Stomach smooth muscle (tissue), 2 donors: ENCODE data around the gene MFAP2.

Experiments used
- H3K27ac ChIP-seq: one replicate; pipeline ENCODE4 v1.7.0; 2013; ENCODE audit warnings: mild to moderate bottlenecking, low read length, inconsistent platforms
- H3K27me3 ChIP-seq, 2 donors: one replicate each; pipeline ENCODE4 v1.7.0; 2013; ENCODE audit warnings: low read length in 2 of 2; ENCODE audit not compliant: insufficient read depth in 2 of 2, control insufficient read depth in 1 of 2
- H3K36me3 ChIP-seq, 2 donors: one replicate each; pipeline ENCODE4 v1.7.0; 2013; ENCODE audit warnings: low read length in 2 of 2; ENCODE audit not compliant: control insufficient read depth in 2 of 2, insufficient read depth in 2 of 2
- H3K4me1 ChIP-seq: one replicate; pipeline ENCODE4 v1.7.0; 2013; ENCODE audit warnings: low read length; ENCODE audit not compliant: control insufficient read depth, insufficient read depth
- H3K4me3 ChIP-seq, 2 donors: one replicate each; pipeline ENCODE4 v1.7.0; 2013; ENCODE audit warnings: low read length in 2 of 2
- H3K9ac ChIP-seq, 2 donors: one replicate each; pipeline ENCODE4 v1.7.0; 2013; ENCODE audit warnings: low read length in 2 of 2, mild to moderate bottlenecking in 1 of 2
- H3K9me3 ChIP-seq, 2 donors: one replicate each; pipeline ENCODE4 v1.7.0; 2013; ENCODE audit warnings: low read length in 2 of 2; ENCODE audit not compliant: control insufficient read depth in 2 of 2
- donor health status: healthy.
- donor health status: Pancreatic carcinoma.

The MFAP2 gene

DNA sequence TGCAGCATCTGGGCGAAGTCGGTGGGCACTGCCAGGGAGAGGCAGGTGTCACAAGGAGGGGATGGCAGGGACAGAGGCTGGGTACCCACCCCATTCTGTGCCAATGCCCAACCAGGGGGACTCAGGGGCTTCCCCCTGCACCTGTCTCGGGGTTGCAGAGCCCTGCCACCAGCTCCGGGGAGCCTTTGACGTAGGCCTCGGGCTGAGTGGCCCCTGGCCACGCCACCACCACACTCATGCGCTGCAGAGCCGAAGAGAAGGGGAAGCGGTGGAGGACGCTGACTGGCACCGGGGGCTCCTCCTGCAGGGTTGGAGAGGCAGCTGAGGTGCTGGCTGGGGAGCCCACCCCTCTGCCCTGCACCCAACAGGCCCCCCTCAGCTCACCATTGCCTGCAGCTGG lies 11.7 kb upstream of the MFAP2 start:
- no peak overlapping the region for H3K9ac ChIP-seq
- no peaks in the 10 kb centered on the region for H3K27me3 ChIP-seq
- peaks cover 5 to 24% of the 10 kb centered on the region in 2 donors for H3K36me3 ChIP-seq
- no peak overlapping the region for H3K27ac ChIP-seq
- no peaks in the 10 kb centered on the region for H3K9me3 ChIP-seq
- H3K4me1 ChIP-seq, result no peaks in the 10 kb centered on the region
- no peak overlapping the region for H3K4me3 ChIP-seq

DNA sequence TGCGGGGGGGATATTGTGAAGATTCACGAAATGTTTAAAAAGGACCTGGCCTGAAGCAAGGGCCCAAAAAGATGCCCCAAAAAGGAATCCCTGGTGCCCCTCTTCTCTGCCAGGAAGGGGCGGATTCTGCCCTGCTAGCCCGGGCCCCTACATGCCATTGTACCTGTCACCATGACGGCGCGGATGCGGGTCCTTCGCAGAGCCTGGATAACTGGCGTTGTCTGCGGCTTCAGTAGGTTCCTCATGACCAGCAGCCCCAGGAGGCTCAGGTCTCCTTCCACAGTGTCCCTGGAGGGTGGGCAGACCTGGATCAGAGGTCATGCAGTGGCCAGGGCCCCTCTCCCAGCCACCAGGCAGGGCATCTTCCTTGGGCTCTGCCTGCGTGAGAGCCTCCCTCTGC lies 11.2 kb upstream of the MFAP2 start:
- Histone ChIP-seq H3K9me3 (no peaks in the 10 kb centered on the region), H3K9ac (no peak overlapping the region), H3K27ac (no peak overlapping the region), H3K36me3 (peaks cover 5 to 20% of the 10 kb centered on the region in 2 donors), H3K4me3 (no peak overlapping the region), H3K27me3 (no peaks in the 10 kb centered on the region), H3K4me1 (no peaks in the 10 kb centered on the region)

DNA sequence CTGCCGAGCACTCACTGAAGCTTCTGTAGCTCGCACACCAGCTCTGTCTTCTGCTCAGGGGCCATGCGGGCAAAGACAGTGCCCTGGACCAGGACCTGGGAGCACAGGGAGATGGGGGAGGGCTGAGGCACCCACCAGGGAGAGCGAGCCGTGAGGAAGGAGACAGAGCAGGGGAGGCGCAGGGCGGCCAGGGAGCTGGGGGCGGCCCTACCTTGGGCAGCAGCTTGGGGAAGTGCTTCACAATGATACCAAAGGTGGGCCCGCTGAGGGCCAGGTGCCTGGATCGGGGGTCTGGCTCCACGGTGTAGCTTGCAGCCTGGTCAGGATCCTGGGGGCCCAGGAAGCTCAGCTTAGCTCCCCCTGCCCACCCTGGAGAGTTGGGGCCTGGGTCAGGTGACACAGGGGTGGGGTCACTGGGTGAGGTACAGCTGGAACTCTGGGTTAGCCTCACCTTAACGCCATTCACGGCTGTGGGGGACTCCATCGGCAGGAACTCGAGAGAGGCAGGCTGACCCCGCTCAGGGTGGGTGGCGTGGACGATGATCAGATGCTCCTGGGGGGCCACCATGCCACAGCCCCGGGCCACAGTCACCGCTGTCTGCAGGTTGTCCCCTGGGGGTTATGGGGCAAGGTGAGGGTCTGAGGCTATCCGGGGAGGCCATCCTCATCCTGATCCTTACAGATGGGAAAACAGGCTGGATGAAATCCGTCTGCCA lies 9.4 kb upstream of the MFAP2 start:
- Histone ChIP-seq H3K9me3 (no peaks in the 10 kb centered on the region), H3K9ac (no peak overlapping the region), H3K27ac (no peak overlapping the region), H3K36me3 (peaks cover 5 to 26% of the 10 kb centered on the region in 2 donors), H3K4me1 (no peaks in the 10 kb centered on the region), H3K4me3 (no peak overlapping the region), H3K27me3 (no peaks in the 10 kb centered on the region)

DNA sequence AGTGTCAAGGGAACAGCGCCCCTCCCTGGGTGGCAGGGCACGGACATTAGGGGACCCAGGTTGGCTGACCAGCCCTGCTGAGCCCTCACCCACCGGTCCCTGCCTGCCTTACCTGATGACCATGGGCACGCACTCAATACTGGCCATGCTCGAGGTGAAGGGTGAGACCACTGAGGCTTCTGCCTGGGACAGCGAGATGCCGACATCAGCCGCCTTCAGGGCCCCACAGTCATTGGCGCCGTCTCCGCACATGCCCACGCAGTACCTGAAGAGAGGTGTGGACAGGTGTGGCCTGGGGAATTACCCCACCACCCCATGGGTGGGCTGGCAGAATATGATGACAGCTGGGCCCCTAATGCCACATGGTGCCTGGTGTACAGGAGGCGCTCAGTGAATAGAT lies 7.8 kb upstream of the MFAP2 start:
- no peaks in the 10 kb centered on the region for H3K27me3 ChIP-seq
- H3K27ac ChIP-seq, result no peak overlapping the region
- no peak overlapping the region for H3K9ac ChIP-seq
- no peaks in the 10 kb centered on the region for H3K9me3 ChIP-seq
- no peak overlapping the region for H3K4me3 ChIP-seq
- no peaks in the 10 kb centered on the region for H3K4me1 ChIP-seq
- H3K36me3 ChIP-seq, result peaks cover 5 to 26% of the 10 kb centered on the region in 2 donors

DNA sequence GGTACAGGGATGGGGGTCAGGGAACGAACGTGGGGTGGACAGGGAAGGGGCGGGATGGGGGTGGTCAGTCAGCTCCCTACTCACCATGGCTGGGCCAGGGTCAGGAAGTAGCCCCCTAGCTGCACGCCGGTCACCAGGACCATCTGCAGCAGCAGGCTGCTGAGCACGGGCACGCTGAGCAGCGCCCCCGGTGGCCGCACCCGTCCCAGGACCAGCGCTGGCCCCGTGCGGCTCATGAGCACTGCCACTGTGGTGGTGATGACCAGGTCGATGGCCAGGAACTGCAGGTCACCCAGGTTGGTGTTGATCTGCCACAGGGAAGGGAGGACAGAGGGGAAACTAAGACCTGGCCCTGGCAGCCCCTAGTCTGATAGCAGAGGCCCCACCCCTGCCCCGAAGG lies 6.5 kb upstream of the MFAP2 start:
- H3K4me1 ChIP-seq, result no peaks in the 10 kb centered on the region
- H3K9ac ChIP-seq, result no peak overlapping the region
- no peaks in the 10 kb centered on the region for H3K27me3 ChIP-seq
- H3K4me3 ChIP-seq, result no peak overlapping the region
- no peak overlapping the region for H3K27ac ChIP-seq
- H3K36me3 ChIP-seq, result peaks cover 5 to 26% of the 10 kb centered on the region in 2 donors
- no peaks in the 10 kb centered on the region for H3K9me3 ChIP-seq

DNA sequence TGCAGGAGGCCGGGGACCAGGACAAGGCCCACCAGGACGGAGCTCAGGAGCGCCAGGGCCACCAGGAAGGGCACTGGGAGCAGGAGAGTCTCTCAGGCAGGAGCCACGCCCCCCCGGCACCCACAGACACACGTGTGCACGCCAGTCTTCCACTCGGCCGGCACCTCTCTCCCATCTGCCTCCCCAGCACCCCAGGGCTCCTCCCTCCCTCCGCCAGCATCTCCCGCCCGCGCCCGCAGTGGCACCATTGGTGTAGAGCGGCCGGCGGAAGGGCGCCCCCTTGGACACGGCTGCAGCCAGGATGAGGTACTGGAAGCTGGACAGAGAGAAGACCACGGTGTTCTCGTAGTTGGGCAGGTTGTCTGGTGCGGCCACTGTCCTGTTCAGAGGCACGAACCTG lies 6.1 kb upstream of the MFAP2 start:
- Histone ChIP-seq H3K4me3 (no peak overlapping the region), H3K4me1 (no peaks in the 10 kb centered on the region), H3K9ac (no peak overlapping the region), H3K27ac (no peak overlapping the region), H3K9me3 (no peaks in the 10 kb centered on the region), H3K27me3 (no peaks in the 10 kb centered on the region), H3K36me3 (peaks cover under 1 to 24% of the 10 kb centered on the region in 2 donors)

DNA sequence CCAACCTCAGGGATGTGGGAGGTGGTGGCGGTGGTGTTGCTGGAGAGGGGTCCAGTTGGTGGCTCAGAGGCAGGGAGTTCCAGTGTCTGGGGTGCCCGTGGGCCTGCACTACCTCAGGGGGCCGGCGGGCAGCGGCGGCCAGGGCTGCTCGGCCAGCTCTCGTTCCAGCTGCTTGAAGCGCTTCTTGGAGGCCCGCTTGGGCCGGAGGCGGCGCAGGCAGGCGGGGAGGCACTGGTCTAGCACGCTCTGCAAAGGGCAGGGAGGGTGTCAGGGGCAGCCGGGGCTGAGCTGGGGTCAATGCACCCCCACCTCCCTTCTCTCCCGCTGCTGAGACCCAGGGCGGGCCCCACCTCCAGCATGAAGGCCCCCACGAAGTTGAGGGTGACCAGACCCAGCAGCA lies 5.7 kb upstream of the MFAP2 start:
- Histone ChIP-seq H3K27ac (no peak overlapping the region), H3K4me3 (no peak overlapping the region), H3K9ac (no peak overlapping the region), H3K9me3 (no peaks in the 10 kb centered on the region), H3K27me3 (peaks cover under 1 to 4% of the 10 kb centered on the region in 2 donors), H3K4me1 (no peaks in the 10 kb centered on the region), H3K36me3 (peaks cover 0 to 24% of the 10 kb centered on the region in 2 donors)

DNA sequence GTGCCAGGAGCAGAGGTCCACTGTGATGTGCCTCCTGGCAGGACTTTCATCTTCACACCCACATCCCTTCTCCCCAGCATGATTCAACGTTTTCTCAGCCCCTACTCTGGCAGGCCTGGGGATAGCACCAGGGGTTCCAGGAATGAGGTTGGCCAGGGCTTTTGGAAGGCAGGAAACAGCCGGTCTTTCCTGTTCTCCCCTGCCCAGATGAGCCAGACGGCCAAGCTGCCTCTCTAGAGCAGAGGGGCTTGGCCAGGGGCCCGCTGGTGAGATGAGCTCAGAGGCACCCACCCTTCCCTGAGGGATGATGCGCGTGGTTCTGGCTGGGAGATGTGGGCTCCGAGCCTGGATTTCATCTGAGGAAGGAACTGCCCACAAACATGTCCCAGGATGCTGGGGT lies 4.3 kb upstream of the MFAP2 start:
- Histone ChIP-seq H3K4me3 (no peak overlapping the region), H3K9ac (no peak overlapping the region), H3K27ac (no peak overlapping the region), H3K9me3 (no peaks in the 10 kb centered on the region), H3K27me3 (peaks cover 9 to 13% of the 10 kb centered on the region in 2 donors), H3K4me1 (no peaks in the 10 kb centered on the region), H3K36me3 (peaks cover 0 to 19% of the 10 kb centered on the region in 2 donors)

DNA sequence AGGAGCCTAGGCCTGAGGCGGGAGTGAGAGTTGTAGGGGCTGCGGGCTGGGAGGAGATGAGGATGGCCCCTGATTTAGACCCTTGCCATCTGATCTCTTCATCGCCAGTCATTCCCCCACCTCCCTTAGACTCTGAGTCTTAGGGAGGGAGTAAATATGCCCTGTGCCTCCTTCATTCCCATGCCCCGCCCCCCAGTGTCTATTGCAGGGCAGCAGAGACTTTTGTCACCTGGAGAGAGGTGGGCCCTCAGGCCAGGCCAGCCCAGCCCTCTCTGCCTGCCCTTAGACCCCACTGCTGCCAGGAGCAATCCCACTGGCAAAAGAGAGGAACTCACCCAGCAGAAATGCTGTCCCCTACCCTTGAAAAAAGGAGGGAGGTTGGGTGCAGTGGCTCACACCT lies 3.2 kb upstream of the MFAP2 start:
- Histone ChIP-seq H3K27me3 (peaks cover 11 to 18% of the 10 kb centered on the region in 2 donors), H3K9me3 (no peaks in the 10 kb centered on the region), H3K9ac (no peak overlapping the region), H3K4me3 (no peak overlapping the region), H3K4me1 (peaks cover 5% of the 10 kb centered on the region), H3K27ac (no peak overlapping the region), H3K36me3 (peaks cover 0 to 16% of the 10 kb centered on the region in 2 donors)

DNA sequence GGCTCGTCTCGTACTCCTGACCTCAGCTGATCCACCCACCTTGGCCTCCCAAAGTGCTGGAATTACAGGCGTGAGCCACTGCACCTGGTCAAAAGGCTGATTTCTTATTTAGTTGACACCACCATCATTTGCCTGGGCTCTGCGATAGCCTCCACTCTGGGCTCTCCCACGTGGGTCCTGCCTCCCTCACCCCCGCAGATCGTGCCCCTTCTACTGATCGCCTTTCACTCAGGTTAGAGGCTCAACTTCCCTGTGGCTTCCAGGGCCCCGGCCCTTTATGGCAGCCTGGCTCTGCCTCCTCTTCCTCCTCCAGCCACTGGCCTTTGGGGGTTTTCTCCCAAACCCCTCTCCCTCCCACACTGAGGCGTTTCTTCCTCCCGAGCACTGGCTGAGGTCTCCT lies 2.5 kb upstream of the MFAP2 start:
- H3K4me1 ChIP-seq, result peaks cover 9% of the 10 kb centered on the region
- no peaks in the 10 kb centered on the region for H3K9me3 ChIP-seq
- no peak overlapping the region for H3K27ac ChIP-seq
- peaks cover 11 to 18% of the 10 kb centered on the region in 2 donors for H3K27me3 ChIP-seq
- H3K36me3 ChIP-seq, result peaks cover 0 to 11% of the 10 kb centered on the region in 2 donors
- H3K9ac ChIP-seq, result no peak overlapping the region
- no peak overlapping the region for H3K4me3 ChIP-seq

DNA sequence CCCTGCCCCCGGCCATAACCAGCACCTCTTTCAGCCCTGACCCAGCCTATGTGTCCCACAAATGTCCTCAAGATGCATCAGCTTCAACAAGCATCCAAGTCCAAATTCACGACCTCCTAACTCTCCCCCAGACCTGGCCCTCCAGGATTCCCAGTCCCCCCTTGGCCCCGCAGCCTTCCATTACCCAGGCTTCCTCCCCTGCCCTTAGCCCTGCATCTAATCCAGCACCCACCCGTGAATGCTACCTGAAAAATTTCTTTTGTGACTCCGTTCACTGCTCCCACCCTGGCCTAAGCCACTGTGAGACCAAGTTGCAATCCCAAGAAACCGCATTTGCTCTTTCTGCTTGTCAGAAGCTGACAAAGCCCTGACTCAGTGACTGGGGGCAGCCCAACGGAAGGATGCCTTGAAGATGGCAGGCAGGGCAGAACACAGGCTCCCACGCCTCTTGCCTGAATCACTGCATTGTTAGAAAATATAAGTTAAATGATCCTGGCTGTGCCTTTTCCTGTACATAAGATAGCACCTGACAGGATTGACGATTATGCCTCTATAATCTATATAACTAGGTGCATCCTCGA lies 939 bp upstream of the MFAP2 start:
- no peak overlapping the region for H3K27ac ChIP-seq

More for the DNA sequence above, 939 bp upstream of the MFAP2 start:
- Histone ChIP-seq H3K27me3 (peaks cover 11 to 18% of the 10 kb centered on the region in 2 donors), H3K4me3 (no peak overlapping the region), H3K9ac (no peak overlapping the region), H3K4me1 (peaks cover 9% of the 10 kb centered on the region), H3K36me3 (peaks cover 0 to 4% of the 10 kb centered on the region in 2 donors), H3K9me3 (no peaks in the 10 kb centered on the region)
